T-helper 2 cell (primary cell): ENCODE results near the gene TATDN2.

Source experiments
- DNase-seq, 5 experiments: peaks; one replicate each; pipeline versions ENCODE4 v3.0.0 to v3.0.0-alpha.2; 2012 to 2022
- total RNA-seq, 2 donors: gene quantifications; one replicate each; lab custom pipeline; 2026; lab: John Stamatoyannopoulos, UW

The TATDN2 gene
- total RNA-seq: 25.5 to 26.2 reads per million in 2 donors

GRCh38 chr3:10248184-10248983 lies at the start of gene TATDN2:
Gene TATDN2, plus strand, starts transcription at chr3:10248459. Its CDS starts 742 bp downstream, at chr3:10249201.
- peak; percentile 80 to 99 (median 90) for DNase-seq

- peak; percentile 39 to 90 (median 58) for DNase-seq
Measured at GRCh38 chr3:10198761-10199649, 49.3 kb upstream of the TATDN2 start.

- DNase-seq: no peak
Measured at GRCh38 chr3:10204921-10205320, 43.3 kb upstream of the TATDN2 start.

- no peak for DNase-seq
Measured at GRCh38 chr3:10205451-10206165, 42.7 kb upstream of the TATDN2 start.

- no peak for DNase-seq
Measured at GRCh38 chr3:10206166-10206511, 42.1 kb upstream of the TATDN2 start.

GRCh38 chr3:10213156-10213792 lies 35.0 kb upstream of the TATDN2 start:
- DNase-seq: peak in 1 of 5 experiments; percentile 58

GRCh38 chr3:10215578-10216368 lies 32.5 kb upstream of the TATDN2 start:
- DNase-seq: no peak

- DNase-seq: no peak
Measured at GRCh38 chr3:10217359-10217758, 30.9 kb upstream of the TATDN2 start.

GRCh38 chr3:10219737-10220136 lies 28.5 kb upstream of the TATDN2 start:
- DNase-seq: no peak

- DNase-seq: peak in 2 of 5 experiments; percentile 56 to 64
Measured at GRCh38 chr3:10223676-10224639, 24.3 kb upstream of the TATDN2 start.

- DNase-seq: peak in 4 of 5 experiments; percentile 36 to 75 (median 48)
Measured at GRCh38 chr3:10224794-10225665, 23.2 kb upstream of the TATDN2 start.

- no peak for DNase-seq
Measured at GRCh38 chr3:10226293-10226692, 22.0 kb upstream of the TATDN2 start.

GRCh38 chr3:10228248-10228950 lies 19.9 kb upstream of the TATDN2 start:
- peak in 2 of 5 experiments; percentile 32 to 88 for DNase-seq

- DNase-seq: no peak
Measured at GRCh38 chr3:10229576-10229975, 18.7 kb upstream of the TATDN2 start.

- DNase-seq: peak in 1 of 5 experiments; percentile 12
Measured at GRCh38 chr3:10232137-10232536, 16.1 kb upstream of the TATDN2 start.

- DNase-seq: no peak
Measured at GRCh38 chr3:10233988-10234387, 14.3 kb upstream of the TATDN2 start.

- no peak for DNase-seq
Measured at GRCh38 chr3:10234526-10235230, 13.6 kb upstream of the TATDN2 start.

GRCh38 chr3:10235551-10235950 lies 12.7 kb upstream of the TATDN2 start:
- no peak for DNase-seq
